OCI-M2 (cell line): ENCODE data around the gene NFASC.

Experiments used
- DNase-seq: peaks from one replicate; lab custom pipeline; 2025; ENCODE audit not compliant: unreplicated experiment; lab: John Stamatoyannopoulos, UW

The NFASC gene

DNA sequence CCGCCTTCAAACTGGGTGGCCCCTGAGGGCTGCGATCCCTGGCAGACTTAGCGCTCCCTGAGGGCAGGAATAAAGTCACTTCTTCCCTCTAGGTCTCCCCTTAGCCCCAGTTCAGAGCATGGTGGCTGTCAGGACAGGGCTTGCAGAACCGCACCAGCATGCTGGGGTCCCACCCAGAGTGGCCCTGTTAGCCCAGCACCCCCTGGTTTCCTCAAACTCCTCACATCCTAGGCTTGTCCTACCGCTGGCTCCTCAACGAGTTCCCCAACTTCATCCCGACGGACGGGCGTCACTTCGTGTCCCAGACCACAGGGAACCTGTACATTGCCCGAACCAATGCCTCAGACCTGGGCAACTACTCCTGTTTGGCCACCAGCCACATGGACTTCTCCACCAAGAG, 188.2 kb downstream of the NFASC start:
- no peak for DNase-seq

DNA sequence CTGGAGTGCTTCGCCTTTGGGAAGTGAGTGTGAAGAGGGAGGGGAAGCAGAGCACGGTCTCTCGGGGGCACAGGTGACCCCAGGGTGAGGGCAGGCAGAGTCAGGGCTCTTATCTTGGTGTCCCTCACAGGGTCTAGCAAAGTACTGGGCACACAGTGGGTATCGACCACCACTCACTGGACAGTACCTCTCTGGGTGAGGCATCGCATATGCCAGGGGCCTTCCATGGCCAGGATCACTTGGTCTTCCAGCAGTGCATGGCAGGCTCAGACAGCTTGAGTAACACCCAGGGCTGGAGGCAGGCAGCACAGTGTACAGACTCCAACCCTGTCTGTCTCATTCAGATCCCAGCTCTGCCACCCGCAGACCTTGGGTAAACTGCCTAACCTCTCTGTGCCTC, 189.0 kb downstream of the NFASC start:
- no peak for DNase-seq

DNA sequence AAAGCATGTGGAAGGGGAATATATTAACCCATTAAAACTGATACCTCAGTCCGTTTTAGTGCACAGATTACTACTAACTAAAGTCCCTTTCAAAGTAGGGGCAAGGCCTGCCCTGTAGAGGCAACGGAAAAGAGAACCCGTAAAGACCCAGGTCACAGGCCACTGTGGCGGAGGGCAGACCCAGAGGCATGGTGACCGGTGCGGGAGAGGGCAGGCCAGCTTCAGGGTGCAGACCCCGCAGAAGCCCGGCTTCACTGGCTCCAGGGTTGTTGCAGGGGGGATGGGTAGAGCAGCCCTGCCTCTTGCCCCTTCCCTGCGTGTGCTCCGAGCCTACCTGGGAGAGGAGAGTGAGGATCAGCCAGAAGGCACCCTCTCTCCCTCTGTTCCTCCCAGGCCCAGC, 190.1 kb downstream of the NFASC start:
- DNase-seq = no peak

DNA sequence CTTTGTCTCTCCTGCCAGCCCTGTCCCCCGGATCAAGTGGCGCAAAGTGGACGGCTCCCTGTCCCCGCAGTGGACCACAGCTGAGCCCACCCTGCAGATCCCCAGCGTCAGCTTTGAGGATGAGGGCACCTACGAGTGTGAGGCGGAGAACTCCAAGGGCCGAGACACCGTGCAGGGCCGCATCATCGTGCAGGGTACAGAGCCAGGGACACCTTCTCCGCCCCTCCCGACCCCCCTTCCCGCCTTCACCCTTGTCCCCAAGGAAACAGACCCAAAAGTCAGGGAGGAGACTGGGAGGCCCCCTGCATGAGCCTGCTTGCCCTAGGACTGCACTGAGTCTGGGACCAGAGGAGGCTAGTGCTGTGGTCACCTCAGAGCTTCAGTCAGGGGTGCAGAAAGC, 190.6 kb downstream of the NFASC start:
- no peak for DNase-seq

DNA sequence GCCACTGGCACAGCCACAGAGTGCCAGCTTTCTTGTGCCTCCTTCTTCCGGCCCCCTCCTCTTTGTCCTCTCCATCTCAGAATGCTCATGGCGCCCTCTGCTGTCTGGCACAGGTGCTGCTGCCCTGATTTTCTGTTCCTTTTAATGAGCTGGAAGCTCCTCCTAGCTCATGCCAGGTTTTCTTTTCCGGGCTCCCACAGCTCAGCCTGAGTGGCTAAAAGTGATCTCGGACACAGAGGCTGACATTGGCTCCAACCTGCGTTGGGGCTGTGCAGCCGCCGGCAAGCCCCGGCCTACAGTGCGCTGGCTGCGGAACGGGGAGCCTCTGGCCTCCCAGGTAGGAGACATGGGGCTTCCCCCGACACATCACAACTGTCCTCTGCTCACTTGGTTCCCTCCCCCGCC, 191.0 kb downstream of the NFASC start:
- DNase-seq = no peak

DNA sequence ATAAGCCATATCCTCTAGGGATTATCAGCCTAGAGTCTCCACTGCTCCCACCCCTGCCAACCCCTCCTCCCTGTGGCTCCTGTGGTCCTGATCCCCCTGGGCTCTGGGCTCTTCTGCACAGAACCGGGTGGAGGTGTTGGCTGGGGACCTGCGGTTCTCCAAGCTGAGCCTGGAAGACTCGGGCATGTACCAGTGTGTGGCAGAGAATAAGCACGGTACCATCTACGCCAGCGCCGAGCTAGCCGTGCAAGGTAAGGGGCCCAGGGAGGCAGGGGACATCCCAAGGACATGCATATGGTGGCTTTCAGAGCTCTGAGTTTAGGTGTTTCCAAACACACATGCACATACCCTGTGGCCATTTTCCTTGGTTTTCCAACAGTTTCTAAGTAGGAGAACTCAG, 191.7 kb downstream of the NFASC start:
- no peak for DNase-seq

DNA sequence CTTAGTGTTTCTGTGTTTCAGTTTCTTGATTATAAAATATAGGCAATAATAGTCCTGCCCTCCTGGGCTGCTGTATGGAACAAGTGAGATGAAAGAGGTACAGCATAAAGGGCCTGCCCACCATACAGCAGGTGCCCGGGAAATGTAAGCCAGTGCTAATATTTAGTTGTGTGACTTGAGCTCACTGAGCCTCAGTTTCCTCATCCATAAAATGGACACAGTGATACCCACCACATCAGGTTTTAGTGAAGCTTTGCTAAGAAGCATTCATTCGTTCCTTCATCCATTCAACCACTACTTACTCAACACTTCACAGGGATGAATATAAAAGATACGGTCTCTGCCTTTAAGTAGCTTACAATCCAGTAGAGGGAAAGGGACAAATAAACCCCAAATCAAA, 192.2 kb downstream of the NFASC start:
- DNase-seq = no peak

DNA sequence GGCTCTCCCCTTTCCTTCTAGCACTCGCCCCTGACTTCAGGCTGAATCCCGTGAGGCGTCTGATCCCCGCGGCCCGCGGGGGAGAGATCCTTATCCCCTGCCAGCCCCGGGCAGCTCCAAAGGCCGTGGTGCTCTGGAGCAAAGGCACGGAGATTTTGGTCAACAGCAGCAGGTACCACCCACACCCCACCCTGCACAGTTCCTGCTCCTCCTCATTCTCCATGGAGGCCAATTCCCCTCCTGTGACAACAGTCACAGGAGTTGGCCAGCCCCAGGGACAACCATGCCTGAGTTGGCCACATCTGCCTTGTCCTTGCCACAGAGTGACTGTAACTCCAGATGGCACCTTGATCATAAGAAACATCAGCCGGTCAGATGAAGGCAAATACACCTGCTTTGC, 193.6 kb downstream of the NFASC start:
- no peak for DNase-seq

DNA sequence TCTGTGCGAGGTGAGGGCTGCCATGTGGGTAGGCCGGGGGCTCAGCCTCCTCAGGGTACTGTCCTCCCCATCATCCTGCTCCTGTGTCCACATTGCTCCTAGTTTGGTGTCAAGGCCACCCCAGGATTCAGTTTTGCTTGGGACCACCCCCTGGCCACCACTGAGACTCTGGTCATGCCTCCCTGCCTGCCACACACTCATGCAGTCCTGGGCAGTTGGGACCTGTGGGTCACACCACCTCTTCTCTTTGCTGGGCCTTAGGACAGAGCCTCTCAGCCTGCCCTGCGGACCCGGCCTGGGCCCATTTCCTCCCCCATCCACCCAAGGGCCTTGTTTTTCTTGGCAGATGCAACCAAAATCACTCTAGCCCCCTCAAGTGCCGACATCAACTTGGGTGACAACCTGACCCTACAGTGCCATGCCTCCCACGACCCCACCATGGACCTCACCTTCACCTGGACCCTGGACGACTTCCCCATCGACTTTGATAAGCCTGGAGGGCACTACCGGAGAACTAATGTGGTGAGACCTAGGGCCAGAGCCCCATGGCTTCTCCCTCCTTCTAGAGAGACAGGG, 194.2 kb downstream of the NFASC start:
- no peak for DNase-seq

DNA sequence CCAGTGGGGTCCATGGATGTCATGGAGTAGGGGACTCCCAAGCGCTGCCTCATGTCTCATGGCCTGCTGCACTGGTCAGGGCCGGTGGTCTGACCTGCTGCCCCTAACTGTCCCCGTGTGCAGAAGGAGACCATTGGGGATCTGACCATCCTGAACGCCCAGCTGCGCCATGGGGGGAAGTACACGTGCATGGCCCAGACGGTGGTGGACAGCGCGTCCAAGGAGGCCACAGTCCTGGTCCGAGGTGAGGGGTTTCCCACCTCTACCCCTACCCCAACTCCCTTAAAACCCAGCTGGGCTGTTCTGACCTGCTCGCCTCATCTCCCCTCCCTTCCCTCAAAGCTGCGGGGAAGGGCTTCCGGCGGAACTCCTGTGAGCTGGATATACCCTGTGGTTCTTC, 195.0 kb downstream of the NFASC start:
- DNase-seq = no peak

DNA sequence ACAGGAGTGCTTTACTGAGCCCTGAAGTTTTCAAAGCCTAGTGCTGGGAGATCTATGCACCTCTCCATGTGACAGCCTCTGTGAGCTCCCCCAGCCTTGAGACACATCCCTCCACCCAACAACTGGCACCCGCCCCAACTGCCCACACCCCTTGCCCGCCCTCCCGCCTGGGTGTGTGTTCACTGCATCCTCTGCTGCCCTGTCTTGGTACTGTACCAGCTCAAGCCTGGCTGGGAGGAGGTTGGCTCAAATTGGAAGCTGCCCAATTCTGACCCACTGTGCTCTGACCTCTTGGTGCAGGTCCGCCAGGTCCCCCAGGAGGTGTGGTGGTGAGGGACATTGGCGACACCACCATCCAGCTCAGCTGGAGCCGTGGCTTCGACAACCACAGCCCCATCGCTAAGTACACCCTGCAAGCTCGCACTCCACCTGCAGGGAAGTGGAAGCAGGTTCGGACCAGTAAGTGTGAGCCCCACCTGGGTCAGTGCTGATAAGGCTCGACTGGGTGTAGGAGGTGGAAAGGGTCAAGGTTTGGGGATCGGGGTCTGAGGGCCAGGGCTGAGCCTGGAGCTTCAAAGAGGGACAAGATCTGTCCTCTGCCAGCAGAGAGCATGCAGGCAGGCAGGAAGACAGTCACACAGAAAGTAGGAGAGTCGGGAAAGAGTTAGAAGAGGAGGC, 195.6 kb downstream of the NFASC start:
- DNase-seq = no peak

DNA sequence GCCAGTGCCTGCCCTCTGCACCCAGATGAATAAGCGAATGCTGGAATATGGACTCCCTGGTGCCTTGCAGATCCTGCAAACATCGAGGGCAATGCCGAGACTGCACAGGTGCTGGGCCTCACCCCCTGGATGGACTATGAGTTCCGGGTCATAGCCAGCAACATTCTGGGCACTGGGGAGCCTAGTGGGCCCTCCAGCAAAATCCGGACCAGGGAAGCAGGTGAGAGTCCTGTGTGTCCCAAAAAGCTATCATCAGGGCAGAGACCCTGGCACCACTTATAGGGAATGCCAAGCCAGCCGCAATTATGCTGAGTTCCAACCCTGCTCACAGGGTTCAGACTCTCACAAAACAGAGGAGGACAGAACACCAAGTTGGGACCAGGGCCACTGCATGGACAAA, 196.4 kb downstream of the NFASC start:
- no peak for DNase-seq

DNA sequence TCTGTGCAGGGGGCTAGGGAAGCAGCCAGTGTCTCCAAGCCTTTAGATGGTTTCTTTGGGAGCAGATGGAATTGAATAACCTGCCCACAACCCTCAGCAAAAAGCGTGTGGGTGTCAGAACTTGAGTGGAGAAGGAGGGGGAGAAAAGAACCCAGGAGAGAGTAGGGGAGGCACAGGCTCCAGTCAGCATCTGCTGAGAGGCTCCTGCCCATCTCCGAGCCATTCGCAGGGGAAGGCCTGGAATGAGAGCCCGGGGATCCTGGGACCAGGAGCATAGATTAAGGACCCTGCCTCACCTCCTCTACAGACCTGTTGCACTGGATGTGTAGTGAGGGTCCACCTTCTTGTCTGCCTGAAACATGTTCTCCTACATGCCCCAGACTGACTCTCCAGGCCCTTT, 197.3 kb downstream of the NFASC start:
- no peak for DNase-seq

DNA sequence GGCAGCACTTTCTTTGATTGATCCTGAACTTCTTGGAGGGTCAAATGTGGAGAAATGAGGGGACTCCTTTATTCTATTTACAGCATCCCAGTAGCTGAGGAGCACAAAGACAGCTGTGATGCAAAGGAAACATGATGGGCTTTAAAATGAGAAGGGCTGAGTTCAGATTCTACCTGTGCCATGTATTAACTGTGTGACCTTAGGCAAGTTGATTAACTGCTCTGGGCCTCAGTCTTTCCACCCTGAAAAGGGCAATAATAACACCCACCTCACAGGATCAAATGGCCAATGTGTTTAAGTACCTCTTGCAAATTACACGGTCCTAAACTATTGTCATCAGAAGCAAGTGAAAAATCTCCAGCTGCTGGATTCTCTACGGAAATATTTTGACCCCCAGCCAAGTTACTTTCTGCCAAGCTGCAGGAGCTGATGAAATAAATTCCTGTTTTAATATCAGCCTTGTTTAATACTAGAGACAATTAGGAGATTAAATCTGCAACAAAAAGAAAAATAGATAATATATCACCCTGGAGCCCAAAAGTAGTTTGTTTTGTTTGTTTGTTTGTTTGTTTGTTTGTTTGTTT, 197.9 kb downstream of the NFASC start:
- DNase-seq = no peak

GRCh38 chr1:205069371-205070125, 198.9 kb downstream of the NFASC start:
- no peak for DNase-seq

DNA sequence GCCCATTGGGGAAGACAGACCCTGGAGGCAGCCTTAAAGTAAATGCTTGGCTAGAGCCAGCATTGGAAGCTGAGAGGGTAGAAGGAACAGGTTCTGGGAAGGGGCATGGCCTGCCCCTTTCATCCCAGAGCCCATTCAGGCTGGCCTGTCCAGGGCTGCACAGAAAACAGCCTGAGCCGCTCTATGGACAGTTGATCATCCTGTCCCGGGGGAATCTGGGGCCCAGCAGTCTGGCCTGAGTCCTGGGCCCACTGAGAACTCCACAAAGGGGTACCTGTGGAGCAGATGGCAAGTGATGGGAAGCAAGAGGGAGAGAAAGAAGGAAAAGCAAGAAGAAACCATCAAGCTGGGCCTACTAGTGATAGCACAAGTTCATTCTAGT, 200.4 kb downstream of the NFASC start:
- DNase-seq = no peak

GRCh38 chr1:205071801-205072200, 201.1 kb downstream of the NFASC start:
- DNase-seq = no peak

DNA sequence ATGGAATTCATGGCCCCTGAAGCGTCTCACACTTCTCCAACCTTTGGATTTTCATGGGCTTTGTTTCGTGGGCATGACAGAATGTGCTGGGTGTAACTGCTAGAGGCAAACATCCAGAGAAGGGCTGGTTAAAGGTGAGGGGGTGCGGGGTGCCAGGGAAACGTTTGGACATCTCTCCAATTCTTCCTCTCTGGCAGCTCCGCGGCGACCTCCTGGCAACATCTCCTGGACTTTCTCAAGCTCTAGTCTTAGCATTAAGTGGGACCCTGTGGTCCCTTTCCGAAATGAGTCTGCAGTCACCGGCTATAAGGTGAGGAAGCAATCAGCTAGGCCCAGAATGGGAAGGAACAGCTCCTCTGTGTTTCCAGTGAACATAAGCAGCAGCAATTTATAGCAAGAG, 201.6 kb downstream of the NFASC start:
- DNase-seq = no peak
